Measurements from ENCODE around the gene CCL4. TPM values are rescaled to one million over a fixed set of nuclear protein-coding genes. Genes with fewer than 3 reads are reported as not detected.

Gene CCL4
- total and polyA plus RNA-seq, 2 experiments from 2014 or later = not detected

DNA sequence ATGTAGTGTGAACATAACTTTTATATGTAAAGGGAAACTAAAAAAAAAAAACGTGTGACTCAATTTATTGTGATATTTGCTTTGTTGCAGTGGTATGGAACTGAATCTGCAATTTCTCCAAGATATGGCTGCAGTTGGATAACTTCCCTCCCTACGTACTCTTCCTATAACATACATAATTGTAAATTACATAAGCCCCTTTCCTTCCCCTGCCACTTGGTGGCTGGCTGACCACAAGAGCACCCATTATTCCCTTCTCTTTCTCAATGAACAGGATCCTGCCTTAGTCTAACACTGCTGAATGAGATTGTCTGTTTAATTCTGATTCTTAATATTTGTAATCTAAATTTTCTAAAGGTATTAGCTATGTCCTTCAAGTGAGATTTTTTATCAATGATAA is 27.8 kb downstream of the CCL4 start (continued):
- TF ChIP-seq, protein P1, sequence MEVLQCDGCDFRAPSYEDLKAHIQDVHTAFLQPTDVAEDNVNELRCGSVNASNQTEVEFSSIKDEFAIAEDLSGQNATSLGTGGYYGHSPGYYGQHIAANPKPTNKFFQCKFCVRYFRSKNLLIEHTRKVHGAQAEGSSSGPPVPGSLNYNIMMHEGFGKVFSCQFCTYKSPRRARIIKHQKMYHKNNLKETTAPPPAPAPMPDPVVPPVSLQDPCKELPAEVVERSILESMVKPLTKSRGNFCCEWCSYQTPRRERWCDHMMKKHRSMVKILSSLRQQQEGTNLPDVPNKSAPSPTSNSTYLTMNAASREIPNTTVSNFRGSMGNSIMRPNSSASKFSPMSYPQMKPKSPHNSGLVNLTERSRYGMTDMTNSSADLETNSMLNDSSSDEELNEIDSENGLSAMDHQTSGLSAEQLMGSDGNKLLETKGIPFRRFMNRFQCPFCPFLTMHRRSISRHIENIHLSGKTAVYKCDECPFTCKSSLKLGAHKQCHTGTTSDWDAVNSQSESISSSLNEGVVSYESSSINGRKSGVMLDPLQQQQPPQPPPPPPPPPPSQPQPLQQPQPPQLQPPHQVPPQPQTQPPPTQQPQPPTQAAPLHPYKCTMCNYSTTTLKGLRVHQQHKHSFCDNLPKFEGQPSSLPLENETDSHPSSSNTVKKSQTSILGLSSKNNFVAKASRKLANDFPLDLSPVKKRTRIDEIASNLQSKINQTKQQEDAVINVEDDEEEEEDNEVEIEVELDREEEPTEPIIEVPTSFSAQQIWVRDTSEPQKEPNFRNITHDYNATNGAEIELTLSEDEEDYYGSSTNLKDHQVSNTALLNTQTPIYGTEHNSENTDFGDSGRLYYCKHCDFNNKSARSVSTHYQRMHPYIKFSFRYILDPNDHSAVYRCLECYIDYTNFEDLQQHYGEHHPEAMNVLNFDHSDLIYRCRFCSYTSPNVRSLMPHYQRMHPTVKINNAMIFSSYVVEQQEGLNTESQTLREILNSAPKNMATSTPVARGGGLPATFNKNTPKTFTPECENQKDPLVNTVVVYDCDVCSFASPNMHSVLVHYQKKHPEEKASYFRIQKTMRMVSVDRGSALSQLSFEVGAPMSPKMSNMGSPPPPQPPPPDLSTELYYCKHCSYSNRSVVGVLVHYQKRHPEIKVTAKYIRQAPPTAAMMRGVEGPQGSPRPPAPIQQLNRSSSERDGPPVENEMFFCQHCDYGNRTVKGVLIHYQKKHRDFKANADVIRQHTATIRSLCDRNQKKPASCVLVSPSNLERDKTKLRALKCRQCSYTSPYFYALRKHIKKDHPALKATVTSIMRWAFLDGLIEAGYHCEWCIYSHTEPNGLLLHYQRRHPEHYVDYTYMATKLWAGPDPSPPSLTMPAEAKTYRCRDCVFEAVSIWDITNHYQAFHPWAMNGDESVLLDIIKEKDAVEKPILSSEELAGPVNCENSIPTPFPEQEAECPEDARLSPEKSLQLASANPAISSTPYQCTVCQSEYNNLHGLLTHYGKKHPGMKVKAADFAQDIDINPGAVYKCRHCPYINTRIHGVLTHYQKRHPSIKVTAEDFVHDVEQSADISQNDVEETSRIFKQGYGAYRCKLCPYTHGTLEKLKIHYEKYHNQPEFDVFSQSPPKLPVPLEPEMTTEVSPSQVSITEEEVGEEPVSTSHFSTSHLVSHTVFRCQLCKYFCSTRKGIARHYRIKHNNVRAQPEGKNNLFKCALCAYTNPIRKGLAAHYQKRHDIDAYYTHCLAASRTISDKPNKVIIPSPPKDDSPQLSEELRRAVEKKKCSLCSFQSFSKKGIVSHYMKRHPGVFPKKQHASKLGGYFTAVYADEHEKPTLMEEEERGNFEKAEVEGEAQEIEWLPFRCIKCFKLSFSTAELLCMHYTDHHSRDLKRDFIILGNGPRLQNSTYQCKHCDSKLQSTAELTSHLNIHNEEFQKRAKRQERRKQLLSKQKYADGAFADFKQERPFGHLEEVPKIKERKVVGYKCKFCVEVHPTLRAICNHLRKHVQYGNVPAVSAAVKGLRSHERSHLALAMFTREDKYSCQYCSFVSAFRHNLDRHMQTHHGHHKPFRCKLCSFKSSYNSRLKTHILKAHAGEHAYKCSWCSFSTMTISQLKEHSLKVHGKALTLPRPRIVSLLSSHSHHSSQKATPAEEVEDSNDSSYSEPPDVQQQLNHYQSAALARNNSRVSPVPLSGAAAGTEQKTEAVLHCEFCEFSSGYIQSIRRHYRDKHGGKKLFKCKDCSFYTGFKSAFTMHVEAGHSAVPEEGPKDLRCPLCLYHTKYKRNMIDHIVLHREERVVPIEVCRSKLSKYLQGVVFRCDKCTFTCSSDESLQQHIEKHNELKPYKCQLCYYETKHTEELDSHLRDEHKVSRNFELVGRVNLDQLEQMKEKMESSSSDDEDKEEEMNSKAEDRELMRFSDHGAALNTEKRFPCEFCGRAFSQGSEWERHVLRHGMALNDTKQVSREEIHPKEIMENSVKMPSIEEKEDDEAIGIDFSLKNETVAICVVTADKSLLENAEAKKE (CRISPR knock-in tag; IDR thresholded peaks at IDR 0.05) = no peak
- TF ChIP-seq JUNB (IDR thresholded peaks at IDR 0.05; ENCODE audit: unreplicated experiment) (no peak), NANOG (IDR thresholded peaks at IDR 0.05; ENCODE audit: borderline replicate concordance) (no peak), ZNF331 (CRISPR knock-in tag; IDR thresholded peaks at IDR 0.05; ENCODE audit: low read depth) (no peak)
- TF ChIP-seq, protein P2, sequence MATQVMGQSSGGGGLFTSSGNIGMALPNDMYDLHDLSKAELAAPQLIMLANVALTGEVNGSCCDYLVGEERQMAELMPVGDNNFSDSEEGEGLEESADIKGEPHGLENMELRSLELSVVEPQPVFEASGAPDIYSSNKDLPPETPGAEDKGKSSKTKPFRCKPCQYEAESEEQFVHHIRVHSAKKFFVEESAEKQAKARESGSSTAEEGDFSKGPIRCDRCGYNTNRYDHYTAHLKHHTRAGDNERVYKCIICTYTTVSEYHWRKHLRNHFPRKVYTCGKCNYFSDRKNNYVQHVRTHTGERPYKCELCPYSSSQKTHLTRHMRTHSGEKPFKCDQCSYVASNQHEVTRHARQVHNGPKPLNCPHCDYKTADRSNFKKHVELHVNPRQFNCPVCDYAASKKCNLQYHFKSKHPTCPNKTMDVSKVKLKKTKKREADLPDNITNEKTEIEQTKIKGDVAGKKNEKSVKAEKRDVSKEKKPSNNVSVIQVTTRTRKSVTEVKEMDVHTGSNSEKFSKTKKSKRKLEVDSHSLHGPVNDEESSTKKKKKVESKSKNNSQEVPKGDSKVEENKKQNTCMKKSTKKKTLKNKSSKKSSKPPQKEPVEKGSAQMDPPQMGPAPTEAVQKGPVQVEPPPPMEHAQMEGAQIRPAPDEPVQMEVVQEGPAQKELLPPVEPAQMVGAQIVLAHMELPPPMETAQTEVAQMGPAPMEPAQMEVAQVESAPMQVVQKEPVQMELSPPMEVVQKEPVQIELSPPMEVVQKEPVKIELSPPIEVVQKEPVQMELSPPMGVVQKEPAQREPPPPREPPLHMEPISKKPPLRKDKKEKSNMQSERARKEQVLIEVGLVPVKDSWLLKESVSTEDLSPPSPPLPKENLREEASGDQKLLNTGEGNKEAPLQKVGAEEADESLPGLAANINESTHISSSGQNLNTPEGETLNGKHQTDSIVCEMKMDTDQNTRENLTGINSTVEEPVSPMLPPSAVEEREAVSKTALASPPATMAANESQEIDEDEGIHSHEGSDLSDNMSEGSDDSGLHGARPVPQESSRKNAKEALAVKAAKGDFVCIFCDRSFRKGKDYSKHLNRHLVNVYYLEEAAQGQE (IDR thresholded peaks at IDR 0.05; ENCODE audit: unreplicated experiment) = no peak
- TF ChIP-seq, protein P3, sequence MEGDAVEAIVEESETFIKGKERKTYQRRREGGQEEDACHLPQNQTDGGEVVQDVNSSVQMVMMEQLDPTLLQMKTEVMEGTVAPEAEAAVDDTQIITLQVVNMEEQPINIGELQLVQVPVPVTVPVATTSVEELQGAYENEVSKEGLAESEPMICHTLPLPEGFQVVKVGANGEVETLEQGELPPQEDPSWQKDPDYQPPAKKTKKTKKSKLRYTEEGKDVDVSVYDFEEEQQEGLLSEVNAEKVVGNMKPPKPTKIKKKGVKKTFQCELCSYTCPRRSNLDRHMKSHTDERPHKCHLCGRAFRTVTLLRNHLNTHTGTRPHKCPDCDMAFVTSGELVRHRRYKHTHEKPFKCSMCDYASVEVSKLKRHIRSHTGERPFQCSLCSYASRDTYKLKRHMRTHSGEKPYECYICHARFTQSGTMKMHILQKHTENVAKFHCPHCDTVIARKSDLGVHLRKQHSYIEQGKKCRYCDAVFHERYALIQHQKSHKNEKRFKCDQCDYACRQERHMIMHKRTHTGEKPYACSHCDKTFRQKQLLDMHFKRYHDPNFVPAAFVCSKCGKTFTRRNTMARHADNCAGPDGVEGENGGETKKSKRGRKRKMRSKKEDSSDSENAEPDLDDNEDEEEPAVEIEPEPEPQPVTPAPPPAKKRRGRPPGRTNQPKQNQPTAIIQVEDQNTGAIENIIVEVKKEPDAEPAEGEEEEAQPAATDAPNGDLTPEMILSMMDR (conservative IDR thresholded peaks at IDR 0.05; ENCODE audit: low read depth in 2 of 2) = no peak
